ENCODE results near the gene JARID2. TPM values are rescaled to one million over a fixed set of nuclear protein-coding genes. Genes with fewer than 3 reads are reported as not detected.
A peak's percentile ranks its signal among the peaks of the same experiment; 100 is the strongest.
"Not testable (repeated sequence)": the region's sequence is repeated elsewhere in the genome, so short reads cannot be mapped to it uniquely, and the experiment has no call there.

Gene JARID2
- total RNA-seq, 1 donor from 2014 or later: 11.7 TPM

DNA sequence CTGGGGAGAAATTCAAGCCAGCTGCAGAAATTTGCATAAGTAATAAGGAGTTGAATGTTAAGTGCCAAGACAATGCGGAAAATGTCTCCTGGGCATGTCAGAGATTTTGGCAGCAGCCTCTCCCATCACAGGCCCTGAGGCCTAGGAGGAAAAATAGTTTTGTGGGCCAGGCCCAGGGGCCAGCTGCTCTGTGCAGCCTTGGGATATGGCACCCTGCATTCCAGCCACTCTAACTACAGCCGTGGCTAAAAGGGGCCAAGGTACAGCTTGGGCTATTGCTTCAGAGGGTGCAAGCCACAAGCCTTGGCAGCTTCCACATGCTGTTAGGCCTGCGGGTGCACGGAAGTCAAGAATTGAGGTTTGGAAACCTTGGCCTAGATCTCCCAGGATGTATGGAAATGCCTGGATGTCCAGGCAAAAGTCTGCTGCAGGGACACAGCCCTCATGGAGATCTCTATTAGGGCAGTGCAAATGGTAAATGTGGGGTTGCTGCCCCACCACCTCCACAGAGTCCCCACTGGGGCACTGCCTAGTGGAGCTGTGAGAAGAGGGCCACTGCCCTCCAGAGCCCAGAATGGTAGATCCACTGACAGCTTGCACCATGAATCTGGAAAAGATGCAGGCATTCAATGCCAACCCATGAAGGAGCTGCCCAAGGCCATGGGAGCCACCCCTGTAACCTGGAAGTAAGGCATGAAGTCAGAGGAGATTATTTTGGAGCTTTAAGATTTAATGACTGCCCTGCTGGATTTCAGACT is 290.5 kb downstream of the JARID2 start:
- no peak for DNase-seq (ENCODE audit: low read depth in 2 of 2)

DNA sequence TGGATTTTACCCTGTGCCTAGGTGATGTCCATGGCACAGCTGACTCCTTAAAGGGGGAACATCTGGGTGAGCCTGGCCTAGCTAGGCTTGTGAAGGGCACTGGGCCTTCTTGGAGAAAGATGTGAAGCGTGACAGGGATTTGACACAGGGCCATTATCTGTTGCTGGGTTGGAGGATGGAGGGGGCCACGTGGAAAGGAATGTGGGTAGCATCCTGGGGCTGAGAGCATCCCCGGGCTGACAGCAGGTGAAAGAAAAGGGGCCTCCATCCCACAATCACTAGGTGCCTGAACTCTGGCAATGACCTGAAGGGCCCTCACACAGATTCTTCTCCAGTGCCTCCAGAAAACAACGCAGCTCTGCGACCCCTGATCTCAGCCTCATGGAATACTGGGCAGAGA is 292.2 kb downstream of the JARID2 start:
- no peak for DNase-seq (ENCODE audit: low read depth in 2 of 2)

DNA sequence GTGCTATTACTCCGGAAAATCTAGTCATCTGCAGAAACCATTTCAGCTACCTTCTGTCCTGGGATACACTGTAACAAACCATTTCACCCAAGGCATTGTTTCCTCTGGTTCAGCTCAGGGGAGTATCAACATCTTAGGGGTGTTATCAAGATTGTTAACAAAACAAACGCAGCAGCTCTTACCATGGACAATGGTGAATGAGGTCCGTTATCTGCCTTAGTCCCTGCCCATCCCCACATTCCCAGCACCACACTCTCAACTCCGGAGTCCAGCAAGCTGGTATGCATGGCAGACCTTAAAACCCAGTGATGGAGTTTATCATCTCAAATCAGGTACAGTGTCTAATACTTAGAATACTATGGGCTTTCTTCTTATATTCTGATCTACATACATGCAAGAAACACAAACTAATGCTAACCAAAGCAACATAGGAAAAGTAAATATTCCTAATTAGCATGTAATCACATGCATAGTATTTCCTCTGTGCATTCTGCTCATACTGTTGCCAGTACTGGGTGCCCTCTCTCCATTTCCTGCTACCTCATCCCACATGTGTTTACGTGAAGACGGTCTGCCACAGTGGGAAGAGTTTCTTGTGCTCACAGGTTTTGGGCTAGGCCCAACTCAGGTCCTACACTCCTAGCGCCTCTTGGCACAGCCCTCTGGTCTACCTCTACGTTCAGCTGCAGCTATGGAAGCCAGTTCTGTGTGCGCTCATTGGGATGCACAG is 293.1 kb downstream of the JARID2 start:
- DNase-seq (ENCODE audit: low read depth in 2 of 2): no peak

DNA sequence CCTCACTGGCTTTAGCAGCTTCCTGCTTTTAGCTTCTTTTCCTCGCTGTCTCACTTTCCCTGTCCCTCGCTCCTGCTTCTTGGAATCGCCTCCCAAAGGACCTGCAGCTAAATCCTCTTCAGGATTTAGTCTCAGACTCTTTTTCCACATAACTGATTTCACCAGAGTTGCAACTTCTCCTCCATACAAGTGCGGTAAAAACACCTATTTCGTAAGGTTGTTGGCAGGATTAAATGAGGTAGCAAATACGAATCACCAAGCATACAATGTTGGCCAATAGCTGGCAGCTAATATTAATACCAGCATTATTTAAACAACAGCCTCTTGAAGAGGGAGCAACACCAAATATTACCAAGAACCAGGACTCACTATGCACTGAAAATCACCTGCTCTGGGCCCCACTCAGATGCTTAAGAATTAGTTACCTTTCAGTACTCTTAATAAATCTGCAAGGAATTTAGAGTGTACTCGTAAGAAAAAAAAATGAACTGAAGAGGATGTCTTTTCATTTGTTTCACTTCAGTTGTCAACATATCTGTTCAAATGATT is 293.9 kb downstream of the JARID2 start:
- no peak for DNase-seq (ENCODE audit: low read depth in 2 of 2)

- DNase-seq (ENCODE audit: low read depth in 2 of 2): not testable (repeated sequence)
Measured at GRCh38 chr6:15543332-15543917, 297.6 kb downstream of the JARID2 start.

GRCh38 chr6:15544321-15544900 is 298.5 kb downstream of the JARID2 start:
- DNase-seq (ENCODE audit: low read depth in 2 of 2): no peak

DNA sequence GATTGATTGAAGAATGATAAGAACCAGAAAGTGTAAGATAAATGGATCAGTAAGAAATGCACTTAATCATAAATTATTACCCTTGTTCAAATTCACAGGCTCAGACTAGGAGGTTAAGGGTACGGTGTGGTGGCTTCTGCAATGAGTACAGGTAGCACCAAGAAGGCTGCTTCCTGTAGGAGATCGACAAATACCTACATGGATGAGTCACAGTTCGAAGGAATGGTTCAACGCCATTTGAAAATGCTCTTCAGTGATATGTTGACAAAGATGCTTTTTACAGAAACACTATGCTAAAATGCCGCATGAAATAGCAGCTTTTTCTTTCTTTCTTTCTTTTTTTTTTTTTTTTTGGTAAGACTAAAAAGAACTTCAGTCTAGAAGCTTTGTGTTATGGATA is 300.7 kb downstream of the JARID2 start:
- DNase-seq (ENCODE audit: low read depth in 2 of 2): no peak

DNA sequence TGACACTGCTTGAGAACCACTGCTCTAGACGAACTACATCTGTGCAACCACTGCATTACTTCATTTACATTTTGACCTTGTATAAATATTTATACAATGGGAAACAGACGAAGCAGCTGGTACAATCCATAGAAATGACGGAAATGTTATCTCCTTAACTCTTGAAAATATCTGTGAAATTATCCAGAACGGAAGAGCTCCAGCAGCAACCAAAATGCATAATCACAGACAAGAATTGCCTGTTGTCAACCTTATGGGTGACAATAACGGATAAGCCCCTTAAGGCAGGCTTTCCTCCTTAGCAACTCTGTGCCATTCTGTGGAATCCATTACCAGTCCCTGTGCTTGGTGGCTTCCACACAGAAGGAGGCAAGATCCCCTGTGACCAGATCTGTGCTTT is 301.5 kb downstream of the JARID2 start:
- DNase-seq (ENCODE audit: low read depth in 2 of 2): peak in 1 of 2 donors; percentile 68

GRCh38 chr6:15549371-15549770 is 303.5 kb downstream of the JARID2 start:
- no peak for DNase-seq (ENCODE audit: low read depth in 2 of 2)

DNA sequence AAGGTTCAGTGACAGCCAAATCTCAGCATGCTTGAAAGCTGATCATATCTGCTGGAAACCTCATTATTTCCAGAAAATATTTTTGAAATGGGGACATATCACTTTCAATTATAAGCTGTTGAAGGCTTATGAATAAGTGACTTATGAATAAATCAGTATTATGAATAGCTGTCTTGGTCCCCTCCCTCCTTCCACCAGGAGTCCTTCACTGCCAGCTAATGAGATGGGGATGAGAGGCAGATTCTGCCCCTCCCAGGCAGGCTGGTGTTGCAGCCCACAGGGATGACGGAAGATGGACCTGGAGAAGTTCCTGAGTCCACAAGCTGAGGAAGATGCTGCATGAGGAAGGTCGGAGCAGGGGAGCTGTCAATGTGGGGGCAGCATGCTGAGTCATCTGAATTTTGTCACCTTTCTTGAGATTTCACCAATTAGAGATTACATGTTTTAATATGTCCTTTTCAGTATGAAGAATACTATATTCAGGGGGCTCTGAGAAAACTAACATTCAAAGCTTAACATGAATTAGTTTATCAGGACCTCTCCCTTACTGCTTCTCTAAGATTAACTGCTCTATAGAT is 304.8 kb downstream of the JARID2 start:
- no peak for DNase-seq (ENCODE audit: low read depth in 2 of 2)

- DNase-seq (ENCODE audit: low read depth in 2 of 2): peak; percentile 19 to 44
Measured at GRCh38 chr6:15551262-15551661, 305.4 kb downstream of the JARID2 start.

GRCh38 chr6:15551798-15552197 is 305.9 kb downstream of the JARID2 start:
- peak; percentile 94 for DNase-seq (ENCODE audit: low read depth in 2 of 2)

GRCh38 chr6:15553031-15553430 is 307.2 kb downstream of the JARID2 start:
- DNase-seq (ENCODE audit: low read depth in 2 of 2): no peak

GRCh38 chr6:15553736-15554294 is 307.9 kb downstream of the JARID2 start:
- DNase-seq (ENCODE audit: low read depth in 2 of 2): no peak

DNA sequence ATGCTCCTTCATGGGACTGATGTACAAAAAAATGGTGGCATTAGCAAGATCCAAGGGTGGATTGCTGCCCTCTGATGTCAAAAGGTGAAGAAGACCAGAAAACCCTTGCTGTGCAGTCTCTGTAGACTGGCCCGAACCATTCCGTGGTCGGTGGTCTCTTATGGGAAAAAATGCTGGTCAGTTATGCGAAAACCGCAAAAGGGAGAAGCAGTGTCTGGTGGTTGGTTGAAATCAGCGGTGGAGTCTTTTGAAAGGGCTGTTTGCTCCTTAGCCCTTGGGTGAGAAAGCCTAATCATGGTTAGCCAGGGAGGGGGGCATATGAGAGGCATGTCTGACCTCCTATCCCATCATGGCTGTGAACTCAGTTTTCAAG is 308.8 kb downstream of the JARID2 start:
- no peak for DNase-seq (ENCODE audit: low read depth in 2 of 2)

DNA sequence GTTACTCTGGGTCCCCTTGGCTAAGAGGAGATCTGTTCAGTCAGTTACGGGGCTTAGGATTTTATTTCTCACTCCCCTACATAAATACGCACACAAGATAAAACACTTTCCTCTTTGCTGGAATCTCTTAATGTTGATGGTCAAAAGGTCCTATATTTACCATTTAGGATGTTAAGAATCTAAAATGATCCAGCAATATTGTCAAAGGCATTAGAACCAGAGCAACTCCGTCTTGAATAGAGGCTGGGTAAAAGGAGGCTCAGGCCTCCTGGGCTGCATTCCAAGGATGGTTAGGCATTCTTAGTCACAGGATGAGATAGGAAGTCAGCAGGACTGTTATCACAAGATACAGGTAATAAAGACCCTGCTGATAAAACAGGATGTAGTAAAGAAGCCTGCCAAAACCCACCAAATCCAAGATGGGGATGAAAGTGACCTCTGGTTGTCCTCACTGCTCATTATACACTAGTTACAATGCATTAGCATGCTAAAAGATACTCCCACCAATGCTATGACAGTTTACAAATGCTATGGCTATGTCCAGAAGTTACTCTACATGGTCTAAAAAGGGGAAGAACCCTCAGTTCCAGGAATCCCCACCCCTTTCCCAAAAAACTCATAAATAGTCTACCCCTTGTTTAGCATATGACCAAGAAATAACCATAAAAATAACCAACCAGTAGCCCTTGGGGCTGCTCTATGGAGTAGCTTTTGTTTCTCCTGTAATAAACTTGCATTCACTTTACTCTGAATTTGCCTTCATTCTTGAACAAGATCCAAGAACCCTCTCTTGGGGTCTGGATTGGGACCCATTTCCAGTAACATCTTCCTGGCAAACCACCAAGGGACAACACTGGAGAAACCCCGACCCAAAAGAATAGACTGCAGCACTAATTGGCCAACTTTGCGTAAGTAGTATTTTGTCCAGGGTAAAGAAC is 309.5 kb downstream of the JARID2 start:
- DNase-seq (ENCODE audit: low read depth in 2 of 2): peak in 1 of 2 donors; percentile 24

DNA sequence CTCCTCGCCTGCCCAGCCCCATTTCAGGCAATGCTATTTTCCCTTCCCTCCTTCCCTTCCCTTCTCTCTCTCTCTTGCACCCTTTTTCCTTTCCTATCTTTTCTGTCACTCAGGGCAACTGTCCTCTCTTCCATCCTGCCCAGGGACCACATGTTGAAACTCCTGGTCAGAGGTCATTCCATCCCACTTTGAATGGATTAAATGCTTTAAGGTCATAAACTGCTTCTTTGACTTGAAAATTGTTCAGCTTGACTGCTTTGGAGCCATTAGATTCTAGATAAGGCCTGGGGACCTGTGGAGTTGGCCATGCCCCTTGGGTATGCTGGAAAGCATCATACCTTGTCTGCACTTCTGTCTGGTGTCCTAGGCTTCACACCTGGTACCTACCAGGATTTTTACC is 310.8 kb downstream of the JARID2 start:
- DNase-seq (ENCODE audit: low read depth in 2 of 2): no peak

- DNase-seq (ENCODE audit: low read depth in 2 of 2): no peak
Measured at GRCh38 chr6:15557174-15557573, 311.3 kb downstream of the JARID2 start.

DNA sequence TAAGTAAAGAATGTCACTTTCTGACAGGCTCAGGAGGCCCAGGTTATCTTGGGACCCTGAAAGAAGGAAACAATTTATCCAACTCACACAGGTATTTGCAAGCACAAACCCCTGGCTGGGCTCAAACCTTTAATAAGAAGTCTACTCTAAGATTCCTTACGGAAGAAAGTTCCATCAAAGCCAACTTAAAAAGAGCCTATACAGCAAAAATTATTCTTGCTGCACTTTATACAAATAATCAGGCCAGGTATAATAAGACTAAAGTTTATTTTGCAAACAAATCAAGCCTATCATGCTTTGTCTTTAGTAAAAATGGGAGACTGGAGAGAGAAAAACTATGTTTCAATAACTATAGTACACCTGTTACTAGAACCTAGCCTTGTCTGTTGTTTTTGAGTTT is 314.8 kb downstream of the JARID2 start:
- DNase-seq (ENCODE audit: low read depth in 2 of 2): no peak

Measured in lung microvascular endothelial cell (primary cell).